Gastroesophageal sphincter (tissue), 4 donors: ENCODE data around the gene CLASP1. TPM values are rescaled to one million over a fixed set of nuclear protein-coding genes. Genes with fewer than 3 reads are reported as not detected.
A peak's percentile ranks its signal among the peaks of the same experiment; 100 is the strongest.

Source experiments
- ATAC-seq: fragments of 150-250 bp; one replicate; pipeline ENCODE4 v1.9.1; 2016; ENCODE audit warnings: mild to moderate bottlenecking, moderate library complexity
- H3K27ac ChIP-seq, 4 donors: fragments of 200-600 bp; sonication (generic) in 3 of 4; 1 replicate in 3 of 4; 2 replicates in 1 of 4; pipeline ENCODE4 v1.5.1; 2016 to 2019
- H3K27me3 ChIP-seq: fragments of 200-600 bp; sonication (generic); one replicate; pipeline ENCODE4 v1.5.1; 2019
- H3K36me3 ChIP-seq, 2 donors: fragments of 200-600 bp; sonication (generic); one replicate each; pipeline ENCODE4 v1.5.1; 2019; ENCODE audit warnings: control low read depth in 1 of 2
- H3K4me1 ChIP-seq, 3 donors: fragments of 200-600 bp; sonication (generic); 1 replicate in 2 of 3; 2 replicates in 1 of 3; pipeline ENCODE4 v1.5.1; 2016 to 2019; ENCODE audit warnings: control low read depth in 2 of 3
- H3K4me3 ChIP-seq, 2 donors: fragments of 200-600 bp; sonication (generic); one replicate each; pipeline ENCODE4 v1.5.1; 2019; ENCODE audit warnings: mild to moderate bottlenecking in 1 of 2, moderate library complexity in 1 of 2
- H3K9me3 ChIP-seq, 3 donors: fragments of 200-600 bp; sonication (generic); one replicate each; pipeline ENCODE4 v1.5.1; 2017 to 2019; ENCODE audit warnings: control low read depth in 2 of 3
- EP300 ChIP-seq: sonication (generic); formaldehyde crosslinking; IDR thresholded peaks from one replicate; pipeline ENCODE4 v1.6.1; 2017; ENCODE audit warnings: antibody characterized with exemption, mild to moderate bottlenecking
- POLR2A ChIP-seq, 2 donors: fragments of 450-650 bp; IDR thresholded peaks; one replicate each; pipeline ENCODE4 v1.6.1; 2017; ENCODE audit warnings: antibody characterized with exemption in 2 of 2, mild to moderate bottlenecking in 2 of 2, moderate library complexity in 1 of 2
- POLR2AphosphoS5 ChIP-seq: sonication (generic); formaldehyde crosslinking; IDR thresholded peaks from one replicate; pipeline ENCODE4 v1.6.1; 2017; ENCODE audit warnings: antibody characterized with exemption
- WGBS, 2 donors: methylation state at CpG; one replicate each; pipeline ENCODE4 v1.1.5; 2018; ENCODE audit warnings: low coverage in 1 of 2; 5-methylcytosine and 5-hydroxymethylcytosine counted together
- total RNA-seq, 4 donors: library from RNA; depleted of rRNA; stranded (reverse); fragments of >200 nt; gene quantifications; one replicate each; pipeline ENCODE4 v1.1.0, GENCODE V29; 2016
- TF ChIP-seq, protein P1 (sequence below), 4 experiments: fragments of 200-600 bp in 2 of 4; fragments of 450-650 bp in 2 of 4; sonication (generic) in 1 of 4; IDR thresholded peaks; one replicate each; pipeline ENCODE4 v1.5.1; 2017 to 2019; ENCODE audit warnings: antibody characterized with exemption in 4 of 4, mild to moderate bottlenecking in 2 of 4, moderate library complexity in 2 of 4

CLASP1 gene
- total RNA-seq, 4 donors from 2014 or later: 72.0 to 108 (median 84.7) TPM

DNA sequence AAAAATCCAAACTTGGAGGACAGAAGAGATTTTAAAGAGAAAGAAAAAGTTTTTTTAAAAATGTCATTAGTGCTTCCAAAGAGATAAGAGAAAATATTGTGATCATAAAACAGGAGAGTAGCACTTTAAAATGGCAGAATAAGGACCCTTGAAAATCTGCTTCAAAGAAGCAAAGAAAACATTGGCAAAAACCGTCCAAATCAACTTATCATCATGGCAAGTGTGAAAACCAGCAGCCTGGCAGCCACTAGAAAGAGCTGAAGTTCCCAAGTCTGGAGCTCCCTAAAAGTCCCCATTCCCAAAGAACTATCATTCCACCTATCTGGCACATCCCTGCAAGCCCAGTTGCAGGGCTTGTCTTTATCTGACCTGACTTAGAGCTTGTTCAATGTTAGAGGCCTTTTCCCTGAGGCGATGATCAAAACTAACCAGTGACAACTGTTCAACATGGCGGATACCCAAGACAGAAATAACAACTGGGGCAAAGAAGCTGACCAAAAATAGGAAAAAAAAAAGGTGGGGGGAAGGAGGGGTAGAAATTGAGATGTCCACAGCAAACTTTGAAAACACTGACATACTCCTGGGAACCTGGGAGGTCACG lies 143.2 kb downstream of the CLASP1 start:
- Histone ChIP-seq H3K4me1 (peaks cover 0 to 14% (median 3%) of the 10 kb centered on the region in 3 donors), H3K27me3 (no peaks in the 10 kb centered on the region), H3K36me3 (peaks cover 0 to 33% of the 10 kb centered on the region in 2 donors), H3K9me3 (no peaks in the 10 kb centered on the region), H3K4me3 (no peak overlapping the region), H3K27ac (no peak overlapping the region)
- no peak for TF ChIP-seq POLR2A (IDR thresholded peaks at IDR 0.05)
- TF ChIP-seq, protein P1, sequence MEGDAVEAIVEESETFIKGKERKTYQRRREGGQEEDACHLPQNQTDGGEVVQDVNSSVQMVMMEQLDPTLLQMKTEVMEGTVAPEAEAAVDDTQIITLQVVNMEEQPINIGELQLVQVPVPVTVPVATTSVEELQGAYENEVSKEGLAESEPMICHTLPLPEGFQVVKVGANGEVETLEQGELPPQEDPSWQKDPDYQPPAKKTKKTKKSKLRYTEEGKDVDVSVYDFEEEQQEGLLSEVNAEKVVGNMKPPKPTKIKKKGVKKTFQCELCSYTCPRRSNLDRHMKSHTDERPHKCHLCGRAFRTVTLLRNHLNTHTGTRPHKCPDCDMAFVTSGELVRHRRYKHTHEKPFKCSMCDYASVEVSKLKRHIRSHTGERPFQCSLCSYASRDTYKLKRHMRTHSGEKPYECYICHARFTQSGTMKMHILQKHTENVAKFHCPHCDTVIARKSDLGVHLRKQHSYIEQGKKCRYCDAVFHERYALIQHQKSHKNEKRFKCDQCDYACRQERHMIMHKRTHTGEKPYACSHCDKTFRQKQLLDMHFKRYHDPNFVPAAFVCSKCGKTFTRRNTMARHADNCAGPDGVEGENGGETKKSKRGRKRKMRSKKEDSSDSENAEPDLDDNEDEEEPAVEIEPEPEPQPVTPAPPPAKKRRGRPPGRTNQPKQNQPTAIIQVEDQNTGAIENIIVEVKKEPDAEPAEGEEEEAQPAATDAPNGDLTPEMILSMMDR (IDR thresholded peaks at IDR 0.05): no peak
- TF ChIP-seq EP300: no peak
- TF ChIP-seq POLR2AphosphoS5: no peak
- WGBS, 2 donors: 80 to 100% methylated on average over 1 to 2 of the region's 4 CpGs
- no peak for ATAC-seq

GRCh38 chr2:121505005-121505404 lies 144.3 kb downstream of the CLASP1 start:
- peak overlapping the region in 2 of 4 donors; percentile 11 to 18 for H3K27ac ChIP-seq
- H3K27me3 ChIP-seq: no peaks in the 10 kb centered on the region
- H3K36me3 ChIP-seq: peaks cover 0 to 34% of the 10 kb centered on the region in 2 donors
- TF ChIP-seq, protein P1 (IDR thresholded peaks at IDR 0.05): no peak
- TF ChIP-seq POLR2AphosphoS5 (no peak), EP300 (no peak), POLR2A (IDR thresholded peaks at IDR 0.05) (no peak)
- no peak overlapping the region for H3K4me3 ChIP-seq
- peaks cover 0 to 18% (median 3%) of the 10 kb centered on the region in 3 donors for H3K4me1 ChIP-seq
- no peak for ATAC-seq
- H3K9me3 ChIP-seq: no peaks in the 10 kb centered on the region
- WGBS, 2 donors: 58 to 61% methylated on average over 3 of the region's 3 CpGs

- WGBS, 2 donors: 95 to 100% methylated on average over 2 of the region's 2 CpGs
- Histone ChIP-seq H3K27me3 (no peaks in the 10 kb centered on the region), H3K36me3 (peaks cover 0 to 35% of the 10 kb centered on the region in 2 donors), H3K9me3 (no peaks in the 10 kb centered on the region), H3K27ac (peak overlapping the region in 2 of 4 donors; percentile 11 to 18), H3K4me3 (no peak overlapping the region), H3K4me1 (peaks cover 0 to 18% (median 3%) of the 10 kb centered on the region in 3 donors)
- TF ChIP-seq, protein P1 (IDR thresholded peaks at IDR 0.05): no peak
- TF ChIP-seq POLR2A (IDR thresholded peaks at IDR 0.05) (no peak), POLR2AphosphoS5 (no peak), EP300 (no peak)
- ATAC-seq: no peak
Observed at GRCh38 chr2:121504316-121504715, 144.9 kb downstream of the CLASP1 start.

DNA sequence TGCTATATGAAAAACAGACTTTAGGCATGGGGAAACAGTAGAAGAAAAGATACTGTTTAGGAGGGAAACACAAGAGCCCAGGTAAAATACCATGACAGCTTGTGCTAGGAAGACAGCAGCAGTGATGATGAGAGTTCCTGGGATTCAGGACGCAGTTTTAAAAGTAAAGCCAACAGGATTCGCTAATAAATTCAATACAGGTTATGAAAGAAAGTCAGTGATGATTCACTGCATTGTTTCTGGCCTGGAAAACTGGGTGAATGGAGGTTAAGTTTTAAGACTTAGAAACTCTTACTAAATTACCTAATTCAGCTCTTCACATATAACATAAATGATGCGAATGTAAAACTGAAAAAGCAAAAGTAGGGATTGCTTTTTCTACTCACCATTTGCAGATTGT lies 146.5 kb downstream of the CLASP1 start:
- Histone ChIP-seq H3K4me3 (no peak overlapping the region), H3K27me3 (no peaks in the 10 kb centered on the region), H3K36me3 (peaks cover 0 to 40% of the 10 kb centered on the region in 2 donors), H3K27ac (no peak overlapping the region), H3K9me3 (no peaks in the 10 kb centered on the region), H3K4me1 (peaks cover 0 to 18% (median 3%) of the 10 kb centered on the region in 3 donors)
- WGBS, 2 donors: 97 to 98% methylated on average over 3 of the region's 3 CpGs
- no peak for ATAC-seq
- TF ChIP-seq, protein P1 (IDR thresholded peaks at IDR 0.05): no peak
- no peak for TF ChIP-seq POLR2AphosphoS5
- no peak for TF ChIP-seq POLR2A (IDR thresholded peaks at IDR 0.05)
- no peak for TF ChIP-seq EP300

DNA sequence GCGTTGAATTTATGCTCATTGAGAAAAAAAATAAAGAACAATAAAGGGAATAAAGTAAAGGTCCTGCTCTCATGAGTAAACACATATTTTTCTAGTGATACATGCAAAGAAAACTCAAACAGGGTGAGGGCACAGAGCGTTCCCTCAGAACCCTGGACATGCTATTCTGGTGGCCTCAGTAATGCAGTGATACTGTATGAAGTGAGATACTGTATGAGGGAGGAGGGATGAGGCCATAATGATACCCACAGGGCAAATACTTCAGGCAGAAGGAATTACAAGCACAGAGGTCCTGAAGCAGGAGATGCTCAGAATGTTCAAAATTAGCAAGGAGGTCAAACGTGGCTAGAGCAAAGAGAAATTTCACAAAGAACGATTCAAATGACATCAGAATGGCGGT lies 147.0 kb downstream of the CLASP1 start:
- no peaks in the 10 kb centered on the region for H3K27me3 ChIP-seq
- H3K36me3 ChIP-seq: peaks cover 0 to 40% of the 10 kb centered on the region in 2 donors
- ATAC-seq: no peak
- H3K4me3 ChIP-seq: no peak overlapping the region
- no peak for TF ChIP-seq POLR2AphosphoS5
- TF ChIP-seq, protein P1 (IDR thresholded peaks at IDR 0.05): no peak
- TF ChIP-seq EP300: no peak
- TF ChIP-seq POLR2A (IDR thresholded peaks at IDR 0.05): no peak
- H3K9me3 ChIP-seq: no peaks in the 10 kb centered on the region
- WGBS, 2 donors: 68 to 79% methylated on average over 4 to 5 of the region's 5 CpGs
- no peak overlapping the region for H3K27ac ChIP-seq
- H3K4me1 ChIP-seq: peaks cover 0 to 18% (median 3%) of the 10 kb centered on the region in 3 donors
